ENCODE measurements around the gene GALNT9. TPM values are rescaled to one million over a fixed set of nuclear protein-coding genes. Genes with fewer than 3 reads are reported as not detected.

GALNT9 gene
- total RNA-seq, 4 donors from 2014 or later, result 1.6 TPM; not detected in 3

- Histone ChIP-seq H3K4me3 (no peak overlapping the region), H3K36me3 (no peaks in the 10 kb centered on the region), H3K27me3 (peaks cover 0 to 54% of the 10 kb centered on the region in 2 donors), H3K27ac (no peak overlapping the region), H3K4me1 (no peaks in the 10 kb centered on the region), H3K9me3 (peaks cover 0 to 8% (median 0%) of the 10 kb centered on the region in 4 donors)
- 87 to 91% methylated on average over 1 of the region's 1 CpG for WGBS, 2 donors
- DNase-seq (ENCODE audit: low spot score in 2 of 2), result no peak
- no peak for TF ChIP-seq POLR2A (IDR thresholded peaks at IDR 0.05)
- TF ChIP-seq CTCF (IDR thresholded peaks at IDR 0.05), result no peak
- TF ChIP-seq EP300 (IDR thresholded peaks at IDR 0.05), result no peak
These were observed 20.2 kb upstream of the GALNT9 start for GRCh38 chr12:132349501-132350131.

- H3K27ac ChIP-seq, result no peak overlapping the region
- H3K4me1 ChIP-seq, result no peaks in the 10 kb centered on the region
- H3K36me3 ChIP-seq, result no peaks in the 10 kb centered on the region
- WGBS, 2 donors, result 88 to 92% methylated on average over 14 of the region's 14 CpGs
- peaks cover 0 to 45% of the 10 kb centered on the region in 2 donors for H3K27me3 ChIP-seq
- TF ChIP-seq EP300 (IDR thresholded peaks at IDR 0.05) (no peak), CTCF (IDR thresholded peaks at IDR 0.05) (no peak), POLR2A (IDR thresholded peaks at IDR 0.05) (no peak)
- H3K9me3 ChIP-seq, result peaks cover 0 to 6% (median 0%) of the 10 kb centered on the region in 4 donors
- no peak overlapping the region for H3K4me3 ChIP-seq
- no peak for DNase-seq (ENCODE audit: low spot score in 2 of 2)
These were observed 18.8 kb upstream of the GALNT9 start for GRCh38 chr12:132348176-132348575.

GRCh38 chr12:132347176-132347855 lies 17.9 kb upstream of the GALNT9 start:
- no peak for DNase-seq (ENCODE audit: low spot score in 2 of 2)
- 85 to 91% methylated on average over 25 to 27 of the region's 33 CpGs for WGBS, 2 donors
- H3K4me3 ChIP-seq, result no peak overlapping the region
- TF ChIP-seq CTCF (IDR thresholded peaks at IDR 0.05) (no peak), EP300 (IDR thresholded peaks at IDR 0.05) (no peak), POLR2A (IDR thresholded peaks at IDR 0.05) (no peak)
- H3K27me3 ChIP-seq, result peaks cover 0 to 36% of the 10 kb centered on the region in 2 donors
- H3K9me3 ChIP-seq, result no peaks in the 10 kb centered on the region
- H3K27ac ChIP-seq, result no peak overlapping the region
- H3K4me1 ChIP-seq, result no peaks in the 10 kb centered on the region
- H3K36me3 ChIP-seq, result no peaks in the 10 kb centered on the region

- Histone ChIP-seq H3K4me1 (no peaks in the 10 kb centered on the region), H3K27ac (no peak overlapping the region), H3K9me3 (no peaks in the 10 kb centered on the region), H3K4me3 (no peak overlapping the region), H3K36me3 (no peaks in the 10 kb centered on the region), H3K27me3 (peaks cover 0 to 32% of the 10 kb centered on the region in 2 donors)
- DNase-seq (ENCODE audit: low spot score in 2 of 2), result no peak
- WGBS, 2 donors, result 79% methylated on average over 19 to 20 of the region's 20 CpGs
- no peak for TF ChIP-seq EP300 (IDR thresholded peaks at IDR 0.05)
- TF ChIP-seq POLR2A (IDR thresholded peaks at IDR 0.05), result no peak
- TF ChIP-seq CTCF (IDR thresholded peaks at IDR 0.05), result no peak
These were observed 17.2 kb upstream of the GALNT9 start for GRCh38 chr12:132346471-132347175.

Data from tibial nerve (tissue), 4 donors.